Lower leg skin (tissue), 3 donors: ENCODE data around the gene PSMA2.

Experiments used
- CTCF ChIP-seq, 3 donors: fragments of 450-650 bp; IDR thresholded peaks; one replicate each; pipeline ENCODE4 v1.5.1; 2016; ENCODE audit warnings: antibody characterized with exemption in 3 of 3, mild to moderate bottlenecking in 3 of 3, moderate library complexity in 2 of 3
- POLR2A ChIP-seq, 2 donors: fragments of 450-650 bp; IDR thresholded peaks; one replicate each; pipeline ENCODE4 v1.6.1; 2016 to 2017; ENCODE audit warnings: antibody characterized with exemption in 2 of 2, mild to moderate bottlenecking in 1 of 2, moderate library complexity in 1 of 2

DNA sequence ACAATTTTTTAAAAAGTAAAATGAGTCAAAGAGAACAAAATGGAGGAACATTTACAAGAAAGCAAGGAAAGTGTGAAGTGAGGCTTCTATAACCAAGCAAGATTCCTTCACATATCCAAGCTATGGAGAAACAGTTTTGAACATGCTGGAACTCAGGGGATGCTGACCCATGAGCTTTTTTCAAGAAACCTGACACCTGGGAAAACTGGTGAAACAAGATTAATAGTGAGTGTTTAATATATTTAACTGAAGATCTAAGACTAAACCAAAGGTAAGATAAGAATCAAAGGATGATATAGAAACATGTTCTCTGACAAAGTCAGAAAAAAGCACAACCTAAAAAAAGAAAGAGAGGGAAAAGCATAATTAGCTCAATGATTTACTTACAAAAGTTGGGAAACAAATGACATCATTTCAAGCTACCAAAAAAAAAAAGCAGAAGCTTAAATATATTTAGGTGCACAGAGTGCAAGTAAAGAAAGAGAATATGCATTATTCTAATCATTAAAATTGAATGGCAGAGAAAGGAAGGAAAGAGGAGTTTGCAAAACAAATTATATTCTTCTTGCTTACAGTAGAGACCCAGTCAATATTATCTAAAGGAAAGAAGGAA lies 45.0 kb downstream of the PSMA2 start:
- TF ChIP-seq POLR2A (IDR thresholded peaks at IDR 0.05) (no peak), CTCF (IDR thresholded peaks at IDR 0.05) (no peak)
